Pancreas (tissue), 10 donors: Measurements from ENCODE around the gene RPL31. TPM values are rescaled to one million over a fixed set of nuclear protein-coding genes. Genes with fewer than 3 reads are reported as not detected.

ENCODE experiments used
- ATAC-seq, 4 donors: fragments of 200-7000 bp; cut with Tn5 transposase; one replicate each; pipeline versions ENCODE4 v1.8.0 to v1.9.1; 2020; ENCODE audit warnings: mild to moderate bottlenecking in 4 of 4, moderate library complexity in 4 of 4
- DNase-seq, 6 donors: peaks; one replicate each; pipeline ENCODE4 v3.0.0-alpha.2; 2020
- FAIRE-seq: peaks from 2 replicates; lab custom pipeline; 2012; peaks lifted over from hg19 to GRCh38; lab: Jason Lieb, UNC
- H3K27ac ChIP-seq, 4 donors: fragments of 200-600 bp; sonication (generic); 1 replicate in 3 of 4; 2 replicates in 1 of 4; pipeline versions ENCODE4 v1.5.0 to v1.8.0; 2020
- H3K27me3 ChIP-seq, 4 donors: fragments of 200-600 bp; one replicate each; pipeline ENCODE4 v1.8.0; 2021
- H3K36me3 ChIP-seq, 3 donors: fragments of 200-600 bp; sonication (generic) in 1 of 3; one replicate each; pipeline versions ENCODE4 v1.5.0 to v1.8.0; 2020 to 2021
- H3K4me1 ChIP-seq, 3 donors: fragments of 200-600 bp; one replicate each; pipeline ENCODE4 v1.8.0; 2021
- H3K4me3 ChIP-seq, 4 donors: fragments of 200-600 bp; sonication (generic) in 2 of 4; one replicate each; pipeline versions ENCODE4 v1.5.0 to v1.8.0; 2020 to 2021
- H3K9me3 ChIP-seq, 4 donors: fragments of 200-600 bp; one replicate each; pipeline ENCODE4 v1.8.0; 2021
- WGBS, 2 donors: extraction: QIAGEN DNeasy Blood & Tissue Kit; methylation state at CpG; one replicate each; pipeline ENCODE4 v1.1.7; 2013; 5-methylcytosine and 5-hydroxymethylcytosine counted together
- intact Hi-C, 3 donors: fragments of 100-400 bp; cut with DNase I; formaldehyde crosslinking; loops; one replicate each; pipeline versions ENCODE4 v1.11.1 to v1.14.2; 2022
- polyA plus RNA-seq, 2 donors: library from polyadenylated mRNA; stranded (reverse); fragments of 200-250 nt; gene quantifications; one replicate each; pipeline ENCODE4 v1.2.3, GENCODE V29; 2013
- total RNA-seq, 6 donors: library from RNA; stranded (reverse); fragmentation: NEBNext Ultra II Directional in 4 of 6; extraction: Animal tissue kit (Norgen Biotek cat#: 25700) in 4 of 6; gene quantifications; one replicate each; pipeline versions ENCODE4 v1.2.1 to v1.2.4, GENCODE V29; 2021 to 2023
- TF ChIP-seq, protein P1 (sequence below), 4 donors: fragments of 200-600 bp; sonication (generic) in 3 of 4; IDR thresholded peaks; one replicate each; pipeline versions ENCODE4 v1.5.0 to v1.8.0; 2021; ENCODE audit warnings: antibody characterized with exemption in 4 of 4
- donor health status: healthy with polysubstance abuse.
- donor health status: DM: no; HTN: no; CAD: no; lungs with moderate emphysema.
- donor health status: DM: no; HTN: no; CAD: no.
- donor health status: control.
- donor health status: control.
- donor health status: Bipolar disorder and iron deficiency.
- donor health status: DM: yes; HTN: yes; CAD: no.
- donor health status: DM: no; HTN: no; CAD: no.
- donor health status: DM: no; HTN: no; CAD: no.
- donor health status: DM: yes; HTN: yes; CAD: no.

RPL31 gene
- total and polyA plus RNA-seq, 8 donors = 583 to 3,410 (median 959) TPM

DNA sequence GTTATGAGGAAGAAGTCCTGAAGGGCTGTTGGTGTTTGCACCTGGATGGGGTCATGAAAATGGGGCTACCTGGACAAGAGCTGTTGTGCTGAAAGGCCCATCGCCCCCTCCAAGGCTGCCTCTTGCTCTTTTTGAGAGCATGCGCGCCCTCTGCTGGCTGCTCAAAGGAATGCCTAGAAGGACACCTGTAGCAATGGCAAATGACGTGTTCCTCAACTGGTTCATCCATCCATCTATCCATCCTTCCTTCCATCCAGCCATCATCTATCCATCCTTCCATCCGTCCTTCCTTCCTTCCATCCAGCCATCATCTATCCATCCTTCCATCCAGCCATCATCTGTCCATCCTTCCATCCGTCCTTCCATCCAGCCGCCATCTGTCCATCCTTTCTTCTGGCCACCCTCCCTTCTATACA is 17.2 kb upstream of the RPL31 start:
- no peak overlapping the region for H3K4me3 ChIP-seq
- no peaks in the 10 kb centered on the region for H3K4me1 ChIP-seq
- DNase-seq = peak; percentile 63 to 90 (median 80)
- no peak overlapping the region for H3K27ac ChIP-seq
- intact Hi-C loops = loop anchor here in 2 of 3 donors (5.0 to 10.0 kb wide), 4 partner anchors 250 to 383 kb away; no protein-coding TSS in a partner anchor
- FAIRE-seq = no peak
- whole genome bisulfite sequencing, 2 donors = 38 to 41% methylated on average over 7 of the region's 7 CpGs
- H3K9me3 ChIP-seq = no peaks in the 10 kb centered on the region
- no peaks in the 10 kb centered on the region for H3K27me3 ChIP-seq
- TF ChIP-seq, protein P1, sequence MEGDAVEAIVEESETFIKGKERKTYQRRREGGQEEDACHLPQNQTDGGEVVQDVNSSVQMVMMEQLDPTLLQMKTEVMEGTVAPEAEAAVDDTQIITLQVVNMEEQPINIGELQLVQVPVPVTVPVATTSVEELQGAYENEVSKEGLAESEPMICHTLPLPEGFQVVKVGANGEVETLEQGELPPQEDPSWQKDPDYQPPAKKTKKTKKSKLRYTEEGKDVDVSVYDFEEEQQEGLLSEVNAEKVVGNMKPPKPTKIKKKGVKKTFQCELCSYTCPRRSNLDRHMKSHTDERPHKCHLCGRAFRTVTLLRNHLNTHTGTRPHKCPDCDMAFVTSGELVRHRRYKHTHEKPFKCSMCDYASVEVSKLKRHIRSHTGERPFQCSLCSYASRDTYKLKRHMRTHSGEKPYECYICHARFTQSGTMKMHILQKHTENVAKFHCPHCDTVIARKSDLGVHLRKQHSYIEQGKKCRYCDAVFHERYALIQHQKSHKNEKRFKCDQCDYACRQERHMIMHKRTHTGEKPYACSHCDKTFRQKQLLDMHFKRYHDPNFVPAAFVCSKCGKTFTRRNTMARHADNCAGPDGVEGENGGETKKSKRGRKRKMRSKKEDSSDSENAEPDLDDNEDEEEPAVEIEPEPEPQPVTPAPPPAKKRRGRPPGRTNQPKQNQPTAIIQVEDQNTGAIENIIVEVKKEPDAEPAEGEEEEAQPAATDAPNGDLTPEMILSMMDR (IDR thresholded peaks at IDR 0.05) = peak; percentile 76 to 81 (median 80)
- peaks cover 0 to 6% (median 3%) of the 10 kb centered on the region in 3 donors for H3K36me3 ChIP-seq
- ATAC-seq = peak; percentile 78 to 94 (median 90)

DNA sequence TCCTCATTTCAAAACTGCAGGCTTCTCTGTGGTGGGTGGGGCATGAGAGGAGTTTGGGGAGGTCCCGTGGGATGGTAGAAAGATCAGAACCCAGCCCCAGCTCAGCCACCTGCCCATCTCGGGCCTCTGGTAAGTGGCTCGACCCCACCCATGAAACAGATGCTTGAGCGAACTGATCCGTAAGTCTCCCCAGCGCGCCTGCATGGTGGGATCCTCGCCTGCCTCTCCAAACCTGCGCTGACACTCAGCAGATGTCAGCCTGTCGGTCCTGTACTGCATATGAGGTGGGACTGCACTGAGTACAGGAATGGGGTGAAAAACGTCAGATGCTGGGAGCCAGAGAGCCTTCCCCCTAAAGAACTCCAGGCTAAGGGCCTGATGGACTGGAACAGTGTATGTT is 15.9 kb upstream of the RPL31 start:
- FAIRE-seq (no peak), DNase-seq (no peak), ATAC-seq (no peak)
- WGBS, 2 donors = 92% methylated on average over 11 of the region's 11 CpGs
- H3K4me3 ChIP-seq = no peak overlapping the region
- H3K4me1 ChIP-seq = no peaks in the 10 kb centered on the region
- H3K36me3 ChIP-seq = peaks cover 0 to 10% (median 3%) of the 10 kb centered on the region in 3 donors
- no peaks in the 10 kb centered on the region for H3K9me3 ChIP-seq
- H3K27me3 ChIP-seq = no peaks in the 10 kb centered on the region
- H3K27ac ChIP-seq = no peak overlapping the region
- TF ChIP-seq, protein P1 (IDR thresholded peaks at IDR 0.05) = no peak
- intact Hi-C loops = loop anchor here in 2 of 3 donors (5.0 to 10.0 kb wide), 2 partner anchors 251 to 384 kb away; no protein-coding TSS in a partner anchor

DNA sequence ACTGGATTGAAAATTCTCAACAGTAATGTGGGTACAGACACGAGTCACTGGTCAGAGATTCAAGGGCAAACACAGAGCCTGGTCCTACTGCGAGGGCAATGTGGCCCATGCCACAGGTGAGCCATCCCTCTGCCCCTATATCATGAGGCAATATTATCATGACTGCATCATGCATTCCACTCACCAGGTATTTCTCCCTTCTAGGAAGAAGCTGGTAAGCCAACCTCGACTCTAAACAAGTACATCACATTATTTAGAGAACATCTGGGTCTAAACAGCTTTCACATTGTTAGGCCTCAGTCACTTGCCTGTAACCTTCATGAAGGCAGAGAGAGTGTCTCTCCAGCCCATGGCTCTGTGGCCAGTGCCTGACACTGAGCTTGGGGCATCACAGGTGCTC is 14.6 kb upstream of the RPL31 start:
- ATAC-seq (no peak), FAIRE-seq (no peak), DNase-seq (no peak)
- no peaks in the 10 kb centered on the region for H3K9me3 ChIP-seq
- H3K36me3 ChIP-seq = peaks cover 0 to 13% (median 0%) of the 10 kb centered on the region in 3 donors
- H3K4me1 ChIP-seq = no peaks in the 10 kb centered on the region
- TF ChIP-seq, protein P1 (IDR thresholded peaks at IDR 0.05) = no peak
- WGBS, 2 donors = 88 to 89% methylated on average over 3 of the region's 3 CpGs
- H3K4me3 ChIP-seq = no peak overlapping the region
- no peak overlapping the region for H3K27ac ChIP-seq
- intact Hi-C loops = loop anchor here in 2 of 3 donors (5.0 to 10.0 kb wide), 2 partner anchors 253 to 385 kb away; no protein-coding TSS in a partner anchor
- H3K27me3 ChIP-seq = no peaks in the 10 kb centered on the region

DNA sequence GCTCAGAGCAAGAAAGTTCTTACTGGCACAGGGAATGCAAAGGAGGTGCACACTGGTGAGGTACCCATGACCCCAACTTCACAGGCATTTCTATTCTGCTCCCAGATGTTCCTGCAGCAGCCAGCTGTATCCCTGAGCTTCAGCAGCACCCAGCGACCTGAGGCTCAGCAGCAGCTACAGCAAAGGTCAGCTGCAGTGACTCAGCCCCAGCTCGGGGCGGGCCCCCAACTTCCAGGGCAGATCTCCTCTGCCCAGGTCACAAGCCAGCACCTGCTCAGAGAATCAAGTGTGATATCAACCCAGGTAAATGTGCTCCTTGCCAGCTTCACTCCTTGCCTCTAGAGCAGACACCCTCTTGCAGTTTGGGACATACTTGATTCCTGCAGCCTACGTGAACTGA is 14.1 kb upstream of the RPL31 start:
- no peak overlapping the region for H3K4me3 ChIP-seq
- H3K36me3 ChIP-seq = peaks cover 0 to 12% (median 0%) of the 10 kb centered on the region in 3 donors
- H3K27me3 ChIP-seq = no peaks in the 10 kb centered on the region
- intact Hi-C loops = loop anchor here in 2 of 3 donors (5.0 to 10.0 kb wide), 2 partner anchors 253 to 386 kb away; no protein-coding TSS in a partner anchor
- 89 to 97% methylated on average over 4 of the region's 4 CpGs for WGBS, 2 donors
- no peaks in the 10 kb centered on the region for H3K9me3 ChIP-seq
- no peak for DNase-seq
- ATAC-seq = no peak
- no peaks in the 10 kb centered on the region for H3K4me1 ChIP-seq
- TF ChIP-seq, protein P1 (IDR thresholded peaks at IDR 0.05) = no peak
- H3K27ac ChIP-seq = no peak overlapping the region
- no peak for FAIRE-seq
